Measurements from ENCODE around the gene IMPG2.

The IMPG2 gene

GRCh38 chr3:101320475-101320874, at the start of gene IMPG2:
Gene IMPG2 (minus strand): TSS chr3:101320575. CDS start chr3:101320372, 203 bp downstream.
- no peak for DNase-seq

- DNase-seq, result no peak
Measured at GRCh38 chr3:101362406-101362805, 42.0 kb upstream of the IMPG2 start.

GRCh38 chr3:101351829-101352228, 31.5 kb upstream of the IMPG2 start:
- no peak for DNase-seq

GRCh38 chr3:101340591-101340990, 20.2 kb upstream of the IMPG2 start:
- DNase-seq, result no peak

GRCh38 chr3:101333883-101334282, 13.5 kb upstream of the IMPG2 start:
- no peak for DNase-seq

GRCh38 chr3:101329016-101329673, 8.8 kb upstream of the IMPG2 start:
- no peak for DNase-seq

GRCh38 chr3:101325393-101326134, 5.2 kb upstream of the IMPG2 start:
- DNase-seq, result peak; percentile 82

- DNase-seq, result no peak
Measured at GRCh38 chr3:101319531-101319930, 844 bp downstream of the IMPG2 start.

- DNase-seq, result no peak
Measured at GRCh38 chr3:101312545-101312944, 7.8 kb downstream of the IMPG2 start.

- no peak for DNase-seq
Measured at GRCh38 chr3:101311676-101312075, 8.7 kb downstream of the IMPG2 start.

GRCh38 chr3:101310978-101311375, 9.4 kb downstream of the IMPG2 start:
- no peak for DNase-seq

GRCh38 chr3:101308147-101308772, 12.1 kb downstream of the IMPG2 start:
- peak; percentile 12 for DNase-seq

GRCh38 chr3:101303836-101304235, 16.5 kb downstream of the IMPG2 start:
- DNase-seq, result no peak

GRCh38 chr3:101303089-101303731, 17.2 kb downstream of the IMPG2 start:
- no peak for DNase-seq

GRCh38 chr3:101300073-101300472, 20.3 kb downstream of the IMPG2 start:
- DNase-seq, result no peak

- no peak for DNase-seq
Measured at GRCh38 chr3:101292027-101292426, 28.3 kb downstream of the IMPG2 start.

GRCh38 chr3:101288294-101288693, 32.1 kb downstream of the IMPG2 start:
- DNase-seq, result no peak

- no peak for DNase-seq
Measured at GRCh38 chr3:101284757-101285156, 35.6 kb downstream of the IMPG2 start.

GRCh38 chr3:101281521-101282030, 38.8 kb downstream of the IMPG2 start:
- no peak for DNase-seq

GRCh38 chr3:101279765-101280385, 40.5 kb downstream of the IMPG2 start:
- no peak for DNase-seq

GRCh38 chr3:101279162-101279561, 41.2 kb downstream of the IMPG2 start:
- DNase-seq, result no peak

- DNase-seq, result no peak
Measured at GRCh38 chr3:101278727-101279126, 41.6 kb downstream of the IMPG2 start.

GRCh38 chr3:101273608-101274007, 46.8 kb downstream of the IMPG2 start:
- DNase-seq, result no peak

Data from hematopoietic multipotent progenitor cell treated with erythropoietin and hydrocortisone succinate and interleukin-3 and kit ligand, for 4 days (in vitro differentiated cells).